Neural progenitor cell (in vitro differentiated cells): ENCODE data around the gene AUH.

Experiments used
- CTCF ChIP-seq: fragments of 200-600 bp; sonication (generic); IDR thresholded peaks from 2 replicates; pipeline ENCODE4 v1.5.1; 2017; ENCODE audit warnings: antibody characterized with exemption, mild to moderate bottlenecking
- EZH2 ChIP-seq: fragments of 200-600 bp; sonication (generic); IDR thresholded peaks from 2 replicates; pipeline ENCODE4 v1.6.1; 2017; ENCODE audit warnings: antibody characterized with exemption, mild to moderate bottlenecking, moderate library complexity
- EZH2phosphoT487 ChIP-seq: fragments of 200-600 bp; sonication (generic); IDR thresholded peaks from 2 replicates; pipeline ENCODE4 v1.6.1; 2017; ENCODE audit warnings: antibody characterized with exemption

GRCh38 chr9:91383577-91383976 is 21.9 kb upstream of the AUH start:
- no peak for TF ChIP-seq CTCF
- no peak for TF ChIP-seq EZH2
- no peak for TF ChIP-seq EZH2phosphoT487
